Activated CD8-positive, alpha-beta memory T cell treated with anti-CD3 and anti-CD28 coated beads for 48 hours (primary cell): ENCODE data around the gene LIPA.
"Not testable (repeated sequence)": the region's sequence is repeated elsewhere in the genome, so short reads cannot be mapped to it uniquely, and the experiment has no call there.

Source experiments
- DNase-seq, 3 experiments: peaks; one replicate each; pipeline ENCODE4 v3.0.0-alpha.2; 2020; ENCODE audit warnings: low read depth in 2 of 3, low spot score in 2 of 3

The LIPA gene

GRCh38 chr10:89213191-89213808 lies 38.3 kb downstream of the LIPA start:
- no peak for DNase-seq

GRCh38 chr10:89210794-89211425 lies 40.7 kb downstream of the LIPA start:
- no peak for DNase-seq

DNA sequence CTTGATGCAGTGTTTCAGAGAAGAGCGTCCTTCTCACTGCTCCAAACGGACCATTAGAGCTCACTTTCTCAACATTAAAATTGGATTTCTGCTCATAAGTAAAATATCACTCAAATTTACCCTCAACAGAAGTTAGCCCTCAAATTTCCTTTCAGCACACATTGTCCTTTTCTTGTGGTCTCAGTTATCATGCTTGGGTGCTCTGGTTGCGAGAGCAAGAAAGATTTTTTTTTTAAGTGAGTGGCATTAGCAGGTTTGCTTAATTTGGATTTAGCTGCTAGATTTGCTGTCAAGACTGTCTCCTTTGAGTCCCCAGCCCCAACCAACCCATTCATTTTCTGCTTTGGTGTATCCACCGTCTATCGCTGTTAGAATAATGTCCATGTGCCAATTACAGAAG lies 41.9 kb downstream of the LIPA start:
- DNase-seq: no peak

DNA sequence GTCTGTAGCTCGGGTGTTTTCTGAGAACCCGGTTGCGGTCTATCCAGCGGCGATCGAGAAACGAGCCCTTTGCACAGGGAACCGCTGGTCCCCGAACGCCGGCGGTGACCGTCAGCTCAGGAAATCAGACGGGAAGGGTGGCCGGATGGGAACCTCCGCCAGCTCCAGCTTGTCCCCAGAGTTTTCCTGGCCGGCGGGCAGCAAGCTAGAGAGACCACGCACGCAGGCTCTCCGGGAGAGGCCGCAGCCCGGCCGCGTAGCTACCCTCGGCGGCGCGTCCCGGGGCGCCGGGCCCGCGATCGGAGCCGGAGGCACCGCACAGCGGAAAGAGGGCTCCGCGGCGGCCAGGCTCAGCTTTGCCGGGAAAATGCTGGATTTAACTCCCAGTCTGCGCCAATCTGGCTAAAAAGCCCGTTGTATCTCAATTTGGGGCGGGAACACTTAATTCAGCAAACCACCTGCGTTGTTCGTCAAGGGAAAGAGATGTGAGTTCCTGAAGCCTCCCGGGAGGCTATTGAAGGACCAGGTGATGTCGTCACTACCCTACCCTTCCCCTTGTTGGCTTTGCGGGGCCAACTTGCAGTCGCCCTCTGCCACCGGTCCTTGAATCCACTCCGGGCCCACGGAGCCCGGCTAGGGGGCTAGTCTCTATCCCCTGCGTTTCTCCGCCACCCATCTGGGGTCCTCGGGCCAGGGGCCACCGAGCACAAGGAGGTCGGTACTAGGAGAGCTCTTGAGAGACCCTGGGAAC lies 43.6 kb downstream of the LIPA start:
- DNase-seq: peak in 1 of 3 experiments; percentile 11

DNA sequence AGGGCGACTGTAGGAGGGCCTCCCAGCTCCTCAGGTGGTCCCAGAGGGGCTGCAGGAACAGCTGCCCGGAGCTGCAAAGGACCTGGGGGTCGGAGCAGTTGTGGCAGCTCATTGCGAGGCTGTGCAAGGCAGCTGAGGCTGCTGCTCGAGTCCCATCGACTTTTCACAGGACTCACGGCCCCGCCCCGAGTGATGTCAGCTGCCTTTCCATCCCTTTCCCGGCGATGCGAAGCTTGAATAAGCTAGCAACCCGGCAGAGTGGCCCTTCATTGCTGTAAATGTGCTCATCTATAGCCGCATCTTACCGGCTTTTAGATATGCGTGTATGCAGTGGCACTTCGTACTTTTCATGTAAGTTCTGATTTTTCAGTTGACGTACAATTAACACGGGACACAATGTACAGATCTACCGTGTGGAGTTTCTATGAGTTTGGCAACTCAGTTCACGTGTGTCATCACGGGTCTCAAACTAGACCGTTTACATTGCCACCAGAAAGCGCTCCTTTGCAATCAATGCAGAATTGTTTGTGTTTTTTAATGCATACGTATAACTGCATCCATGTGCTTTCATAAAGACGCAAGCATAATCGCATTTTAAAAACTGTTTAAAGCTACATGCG lies 44.3 kb downstream of the LIPA start, which contains the start of gene CH25H:
CH25H (minus strand) TSS at position 137 of the 620 bp plus-strand sequence; CDS start at position 112, 25 bp downstream.
- peak in 1 of 3 experiments; percentile 40 for DNase-seq

DNA sequence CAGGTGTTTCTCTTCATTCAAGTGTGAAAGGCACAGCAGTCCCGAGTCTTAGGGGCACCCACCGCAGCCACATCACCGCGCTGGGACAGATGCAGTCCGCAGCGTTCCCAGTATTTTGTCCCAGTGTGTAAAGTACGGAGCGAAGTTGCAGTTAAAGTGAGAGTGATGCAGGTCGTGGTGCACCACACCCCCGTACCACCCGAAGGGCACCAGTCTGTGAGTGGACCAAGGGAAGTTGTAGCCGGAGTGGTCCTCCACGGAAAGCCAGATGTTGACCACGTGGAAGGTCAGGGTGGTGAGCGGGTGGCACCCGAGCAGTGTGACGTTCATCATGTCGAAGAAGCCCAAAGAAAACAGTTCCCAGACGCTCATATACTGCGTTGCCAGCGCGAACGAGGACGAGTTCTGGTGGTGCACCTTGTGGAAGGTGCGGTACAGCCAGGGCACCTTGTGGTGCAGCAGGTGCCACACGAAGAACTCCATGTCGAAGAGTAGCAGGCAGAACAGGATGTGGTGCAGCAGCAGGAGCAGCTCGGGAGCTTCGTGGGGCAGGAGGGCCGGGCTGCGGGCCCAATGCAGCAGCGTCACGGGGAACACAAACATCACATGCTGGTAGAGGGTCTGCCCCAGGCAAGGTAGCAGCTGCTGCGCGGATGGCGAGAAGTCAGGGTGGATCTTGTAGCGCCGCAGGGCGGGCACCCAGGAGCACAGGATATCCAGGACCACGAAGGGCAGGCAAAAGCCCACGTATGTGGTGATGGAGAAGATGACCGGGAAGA lies 45.0 kb downstream of the LIPA start:
- no peak for DNase-seq

GRCh38 chr10:89204621-89205185 lies 46.9 kb downstream of the LIPA start:
- DNase-seq: no peak

- no peak for DNase-seq
Observed at GRCh38 chr10:89203237-89203636, 48.3 kb downstream of the LIPA start.

DNA sequence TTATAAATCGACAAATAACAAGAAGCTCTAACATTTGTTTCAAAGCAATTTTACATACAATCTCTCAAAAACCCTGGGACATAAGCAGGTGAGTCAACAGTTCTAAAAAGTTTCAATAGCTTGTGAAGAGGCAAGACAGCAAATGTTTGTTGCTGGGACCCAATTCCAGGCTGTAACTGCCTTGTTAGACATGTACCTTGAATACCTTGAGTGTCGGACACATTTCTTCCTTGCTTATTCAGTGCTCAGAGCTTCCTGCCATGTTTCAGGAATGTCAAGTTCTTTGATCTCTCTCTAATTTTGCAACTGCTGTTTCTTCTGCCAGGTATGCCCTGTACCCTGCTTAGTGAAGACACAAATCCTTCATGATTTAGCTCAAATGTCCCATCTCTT lies 49.5 kb downstream of the LIPA start:
- DNase-seq: no peak

DNA sequence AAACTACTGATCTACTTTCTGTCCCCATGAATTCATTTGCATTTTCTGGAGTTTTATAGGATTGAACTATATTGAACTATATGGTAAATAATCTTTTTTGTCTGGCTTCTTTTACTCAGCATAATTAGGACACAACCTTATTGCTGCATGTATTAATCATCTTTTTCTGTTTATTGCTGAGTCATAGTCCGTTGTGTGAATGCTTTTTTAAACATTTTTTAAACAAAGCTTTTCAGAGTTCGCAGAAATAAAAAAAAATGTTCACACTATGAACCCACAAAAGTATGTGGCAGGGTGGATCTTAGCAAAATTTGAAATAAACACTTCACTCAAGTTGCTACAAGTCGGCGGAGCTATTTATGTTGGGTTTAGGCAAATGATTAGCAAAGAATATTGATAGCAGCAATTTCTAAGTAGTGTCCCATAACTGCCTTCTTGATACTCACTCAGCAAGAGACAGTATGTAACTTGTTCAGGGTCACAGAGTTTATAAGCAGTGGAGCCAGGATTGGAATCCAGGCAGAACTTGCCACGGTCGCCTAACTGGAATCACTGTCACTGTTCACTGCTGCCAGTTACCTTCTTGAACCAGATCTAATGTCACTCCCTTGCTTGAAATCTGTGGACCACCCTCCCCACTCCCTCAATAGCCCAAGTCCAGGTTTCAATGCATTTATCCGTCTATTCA lies 50.1 kb downstream of the LIPA start:
- DNase-seq: no peak

DNA sequence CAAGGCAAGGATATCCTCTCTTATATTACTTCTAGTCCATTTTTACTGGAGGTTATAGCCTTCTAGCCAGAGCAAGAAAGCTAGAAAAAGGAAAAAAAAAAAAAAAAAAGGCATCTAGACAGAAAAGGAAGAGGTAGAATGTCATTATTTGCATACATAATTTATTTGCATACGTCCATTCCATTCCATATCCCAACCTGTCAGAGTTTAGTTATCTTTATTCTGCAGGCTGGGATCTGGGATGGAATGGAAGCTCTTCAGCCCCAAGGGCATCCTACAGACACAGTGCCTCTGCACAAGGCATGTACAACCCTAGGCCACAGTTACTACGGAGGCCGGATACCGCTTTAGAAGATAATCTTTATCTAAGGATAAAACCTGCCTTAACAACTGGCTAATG lies 54.1 kb downstream of the LIPA start:
- DNase-seq: no peak

- DNase-seq: not testable (repeated sequence)
Observed at GRCh38 chr10:89191301-89191700, 60.3 kb downstream of the LIPA start.

DNA sequence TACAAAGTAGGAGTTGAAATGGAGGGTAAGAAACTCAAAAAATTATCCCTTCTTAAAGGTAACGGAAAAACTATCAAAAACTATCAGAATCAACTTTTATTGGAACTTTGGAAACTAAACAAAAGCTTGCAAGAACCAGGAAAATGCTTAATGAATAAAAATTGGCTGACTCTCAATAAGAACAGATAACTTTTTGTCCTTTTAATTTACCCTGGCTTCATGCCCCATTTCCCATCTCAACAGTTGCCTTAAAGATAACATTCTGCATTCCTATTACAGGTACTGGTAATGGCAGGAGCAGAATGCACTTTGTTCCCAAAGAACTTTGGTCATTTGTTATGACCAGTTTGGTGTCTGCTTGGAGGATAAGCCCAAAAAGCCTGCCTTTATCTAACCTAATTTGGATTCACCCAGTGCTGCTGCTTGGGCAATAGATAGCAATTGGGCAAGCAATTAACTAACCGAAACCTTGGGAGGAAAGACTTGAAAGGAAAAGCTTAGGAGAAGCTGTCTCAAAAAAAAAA lies 62.3 kb downstream of the LIPA start:
- DNase-seq: no peak

DNA sequence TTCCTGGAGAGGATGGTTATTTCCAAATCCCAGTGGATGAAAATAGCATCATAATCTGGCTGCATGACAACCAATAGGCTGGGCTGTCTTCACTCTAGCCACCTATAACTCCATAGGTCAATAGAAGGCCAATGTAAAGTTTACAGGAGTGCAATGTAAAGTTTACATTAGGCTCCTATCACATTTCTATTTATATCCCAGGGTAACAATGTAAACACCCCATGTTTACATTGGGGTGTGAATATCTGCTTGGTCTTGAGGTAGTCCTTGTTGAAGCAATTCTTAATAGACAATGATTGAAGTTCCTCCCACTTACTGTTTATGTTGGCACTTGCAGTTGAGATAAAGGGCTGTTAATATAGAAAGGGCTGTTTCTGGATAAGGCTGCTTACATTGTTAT lies 65.9 kb downstream of the LIPA start:
- no peak for DNase-seq

GRCh38 chr10:89184638-89185037 lies 66.9 kb downstream of the LIPA start:
- no peak for DNase-seq

DNA sequence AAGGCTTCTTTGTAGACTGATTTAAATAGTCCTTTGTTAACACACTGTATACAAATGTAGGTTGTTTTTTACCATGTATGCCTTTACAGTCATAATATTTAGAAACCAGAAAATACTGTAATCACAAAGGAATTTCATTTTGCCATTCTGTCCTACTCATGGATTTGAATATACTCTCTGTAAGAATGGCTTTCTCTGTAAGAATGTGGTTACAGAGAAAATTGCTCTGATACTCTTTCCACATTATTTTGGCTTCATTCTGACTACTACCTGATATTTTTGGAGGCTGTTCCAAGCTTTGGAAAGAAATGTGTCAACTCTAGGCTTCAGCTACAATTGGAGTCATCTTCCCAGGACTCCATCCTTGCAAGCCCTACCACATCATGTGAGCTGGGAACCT lies 68.0 kb downstream of the LIPA start:
- no peak for DNase-seq

DNA sequence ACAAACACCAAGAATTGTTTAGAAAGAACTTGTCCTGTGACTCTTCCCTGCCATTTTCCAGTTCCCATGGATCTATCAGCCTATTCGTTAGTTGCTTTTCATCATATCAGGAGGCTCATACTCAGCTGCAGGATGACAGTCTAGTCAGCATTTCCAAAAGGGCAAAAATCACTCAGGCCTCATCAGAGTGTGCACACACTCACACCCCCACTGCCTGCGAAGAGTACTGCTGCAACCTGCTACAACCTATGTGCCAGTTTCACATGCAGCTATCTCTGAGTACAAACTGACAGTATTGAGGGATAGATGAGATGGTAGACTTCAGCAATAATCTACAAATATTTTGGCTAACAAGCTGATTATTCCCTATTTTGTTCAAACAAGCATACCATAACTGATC lies 68.7 kb downstream of the LIPA start:
- DNase-seq: no peak

DNA sequence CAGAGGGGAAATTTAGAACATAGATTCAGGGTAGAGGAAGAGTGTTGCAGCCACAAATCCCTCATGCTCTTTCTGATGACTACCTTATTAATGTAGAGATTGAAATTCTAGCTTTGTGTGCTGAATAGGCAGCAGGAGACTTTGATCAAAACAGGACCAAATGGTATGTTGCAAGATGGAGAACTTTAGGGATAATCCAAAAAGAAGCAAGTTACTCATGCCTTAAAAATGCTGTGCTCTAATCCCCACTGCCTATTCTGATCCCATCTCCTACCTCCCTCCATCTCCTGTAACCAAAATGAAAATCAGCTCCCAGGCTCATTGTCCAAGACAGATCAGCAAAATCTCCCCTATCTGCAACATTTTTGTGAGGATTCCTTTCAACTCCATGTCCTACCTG lies 75.8 kb downstream of the LIPA start:
- DNase-seq: no peak

DNA sequence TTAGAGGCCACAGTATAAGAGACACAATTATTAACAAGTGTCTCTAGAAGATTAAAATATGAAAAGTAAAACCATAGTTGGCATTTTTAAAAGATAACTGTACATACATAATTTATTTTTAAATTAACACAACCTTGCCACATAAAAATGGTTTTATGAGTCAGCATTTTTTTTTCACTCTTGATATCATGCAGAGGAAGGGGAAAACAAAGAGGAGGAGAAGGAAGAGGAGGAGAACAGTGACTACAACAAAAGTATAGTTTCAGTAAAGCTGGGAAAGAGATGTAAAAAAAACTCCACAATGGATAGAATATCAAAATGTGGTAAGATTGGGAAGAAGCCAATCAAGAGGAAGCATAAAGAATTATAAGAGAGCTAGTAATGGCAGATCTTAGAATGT lies 78.5 kb downstream of the LIPA start:
- no peak for DNase-seq

DNA sequence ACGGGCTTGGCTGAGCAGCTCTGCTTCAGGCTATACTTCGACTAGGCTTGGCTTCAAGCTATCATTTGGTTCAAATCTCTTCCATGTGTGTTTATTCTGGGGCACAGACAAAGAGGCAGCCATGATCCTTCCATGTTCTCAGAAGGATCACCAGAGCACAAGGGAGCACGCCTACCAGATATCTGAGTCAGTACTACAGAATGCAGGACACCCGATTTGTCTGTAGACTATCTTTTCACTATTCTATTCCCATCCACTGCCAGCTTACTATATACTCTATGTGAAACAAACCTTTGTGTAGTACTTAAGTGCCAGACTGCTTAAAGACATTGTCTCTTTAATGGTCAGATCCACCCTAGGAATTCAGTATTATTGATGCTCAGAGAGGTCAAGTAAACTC lies 79.6 kb downstream of the LIPA start:
- DNase-seq: no peak
